Measurements from ENCODE around the gene PRC1.

DNA sequence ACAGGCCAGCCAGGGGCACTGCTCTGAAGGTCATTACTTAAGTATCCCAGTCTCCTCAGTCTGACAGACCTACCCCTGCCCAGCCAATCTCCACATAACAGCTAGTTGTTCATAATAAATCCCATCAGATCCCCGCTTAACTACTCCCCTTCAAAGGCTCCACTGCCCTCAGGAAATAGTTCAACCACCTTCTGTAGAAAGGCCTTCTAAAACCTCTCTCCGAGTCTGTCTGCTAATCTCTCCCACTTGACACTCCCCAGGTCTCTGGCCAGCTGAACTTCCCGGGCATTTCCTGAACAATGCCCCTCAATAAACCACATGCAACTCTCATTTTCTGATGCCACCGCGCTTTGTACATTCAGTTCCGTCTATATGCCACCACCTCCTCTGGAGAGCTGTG lies 6.0 kb downstream of the PRC1 start:
- TF ChIP-seq, protein P1, sequence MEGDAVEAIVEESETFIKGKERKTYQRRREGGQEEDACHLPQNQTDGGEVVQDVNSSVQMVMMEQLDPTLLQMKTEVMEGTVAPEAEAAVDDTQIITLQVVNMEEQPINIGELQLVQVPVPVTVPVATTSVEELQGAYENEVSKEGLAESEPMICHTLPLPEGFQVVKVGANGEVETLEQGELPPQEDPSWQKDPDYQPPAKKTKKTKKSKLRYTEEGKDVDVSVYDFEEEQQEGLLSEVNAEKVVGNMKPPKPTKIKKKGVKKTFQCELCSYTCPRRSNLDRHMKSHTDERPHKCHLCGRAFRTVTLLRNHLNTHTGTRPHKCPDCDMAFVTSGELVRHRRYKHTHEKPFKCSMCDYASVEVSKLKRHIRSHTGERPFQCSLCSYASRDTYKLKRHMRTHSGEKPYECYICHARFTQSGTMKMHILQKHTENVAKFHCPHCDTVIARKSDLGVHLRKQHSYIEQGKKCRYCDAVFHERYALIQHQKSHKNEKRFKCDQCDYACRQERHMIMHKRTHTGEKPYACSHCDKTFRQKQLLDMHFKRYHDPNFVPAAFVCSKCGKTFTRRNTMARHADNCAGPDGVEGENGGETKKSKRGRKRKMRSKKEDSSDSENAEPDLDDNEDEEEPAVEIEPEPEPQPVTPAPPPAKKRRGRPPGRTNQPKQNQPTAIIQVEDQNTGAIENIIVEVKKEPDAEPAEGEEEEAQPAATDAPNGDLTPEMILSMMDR (IDR thresholded peaks at IDR 0.05) = no peak
- TF ChIP-seq EP300 (IDR thresholded peaks at IDR 0.05) (no peak), POLR2A (IDR thresholded peaks at IDR 0.05) (no peak)
